Endodermal cell (in vitro differentiated cells): ENCODE measurements around the gene KCNA10. TPM values are rescaled to one million over a fixed set of nuclear protein-coding genes. Genes with fewer than 3 reads are reported as not detected.
A peak's percentile ranks its signal among the peaks of the same experiment; 100 is the strongest.

ENCODE experiments used
- DNase-seq: peaks from one replicate; pipeline ENCODE4 v3.0.0-alpha.2; 2017
- H3K27ac ChIP-seq: 2 replicates; pipeline ENCODE4 v1.5.1; 2013; ENCODE audit warnings: mild to moderate bottlenecking, low read depth, low read length, moderate library complexity
- H3K27me3 ChIP-seq: 2 replicates; pipeline ENCODE4 v1.6.1; 2013; ENCODE audit warnings: mild to moderate bottlenecking, low read length, moderate library complexity; ENCODE audit not compliant: insufficient read depth, control insufficient read depth, poor library complexity, severe bottlenecking
- H3K36me3 ChIP-seq: 2 replicates; pipeline ENCODE4 v1.7.0; 2013; ENCODE audit warnings: mild to moderate bottlenecking, low read length, moderate library complexity; ENCODE audit not compliant: control insufficient read depth, insufficient read depth
- H3K4me1 ChIP-seq: one replicate; pipeline ENCODE4 v1.7.0; 2013; ENCODE audit warnings: low read length; ENCODE audit not compliant: control insufficient read depth, insufficient read depth
- H3K4me3 ChIP-seq: 2 replicates; pipeline ENCODE4 v1.5.1; 2013; ENCODE audit warnings: mild to moderate bottlenecking, low read length, moderate library complexity
- H3K9ac ChIP-seq: 2 replicates; pipeline ENCODE4 v1.6.1; 2013; ENCODE audit warnings: mild to moderate bottlenecking, low read length, moderate library complexity; ENCODE audit not compliant: poor library complexity, severe bottlenecking; ENCODE audit errors: extremely low read depth
- H3K9me3 ChIP-seq: 2 replicates; pipeline ENCODE4 v1.6.1; 2013; ENCODE audit warnings: mild to moderate bottlenecking, low read length, moderate library complexity; ENCODE audit not compliant: control insufficient read depth
- H3K27ac Mint-ChIP-seq: 2 replicates; pipeline ENCODE4 v1.8.0; 2020; ENCODE audit warnings: mixed read lengths
- H3K27me3 Mint-ChIP-seq: 2 replicates; pipeline ENCODE4 v1.8.0; 2021; ENCODE audit warnings: mild to moderate bottlenecking, mixed read lengths; ENCODE audit not compliant: insufficient read depth
- H3K36me3 Mint-ChIP-seq: 2 replicates; pipeline ENCODE4 v1.8.0; 2020; ENCODE audit warnings: low read depth, mixed read lengths
- H3K4me1 Mint-ChIP-seq: 2 replicates; pipeline ENCODE4 v1.8.0; 2020; ENCODE audit warnings: mixed read lengths
- H3K4me3 Mint-ChIP-seq: 2 replicates; pipeline ENCODE4 v1.8.0; 2020; ENCODE audit warnings: mild to moderate bottlenecking, moderate library complexity, mixed read lengths
- H3K9me3 Mint-ChIP-seq: 2 replicates; pipeline ENCODE4 v1.8.0; 2020; ENCODE audit warnings: mild to moderate bottlenecking, mixed read lengths
- CTCF ChIP-seq: fragments of 200-600 bp; sonication (generic); conservative IDR thresholded peaks from 2 replicates; pipeline ENCODE4 v1.5.0; 2021; ENCODE audit warnings: antibody characterized with exemption, mild to moderate bottlenecking
- WGBS, 2 experiments: methylation state at CpG; one replicate each; pipeline versions ENCODE4 v1.1.5 to v1.1.7; 2013; ENCODE audit warnings: missing lambda C conversion rate in 2 of 2, mixed read lengths in 1 of 2; ENCODE audit not compliant: insufficient coverage in 1 of 2, insufficient read length in 1 of 2; 5-methylcytosine and 5-hydroxymethylcytosine counted together
- total RNA-seq, 2 donors: library from RNA; stranded (reverse); fragmentation: NEBNext Ultra II Directional in 1 of 2; extraction: Animal tissue kit (Norgen Biotek cat#: 25700) in 1 of 2; gene quantifications; 2 replicates in 1 of 2; 3 replicates in 1 of 2; pipeline ENCODE4 v1.2.1, GENCODE V29; 2021

Gene KCNA10
- total RNA-seq, 2 donors from 2014 or later: not detected

GRCh38 chr1:110501488-110502132 lies 17.4 kb downstream of the KCNA10 start:
- no peak for TF ChIP-seq CTCF
- no peaks in the 10 kb centered on the region for H3K36me3 ChIP-seq
- Mint-ChIP-seq H3K27me3 (peaks cover 6% of the 10 kb centered on the region), H3K4me1 (no peaks in the 10 kb centered on the region), H3K9me3 (no peaks in the 10 kb centered on the region), H3K27ac (no peak overlapping the region), H3K4me3 (no peak overlapping the region), H3K36me3 (no peaks in the 10 kb centered on the region)
- H3K9me3 ChIP-seq: no peaks in the 10 kb centered on the region
- no peaks in the 10 kb centered on the region for H3K27me3 ChIP-seq
- no peak overlapping the region for H3K27ac ChIP-seq
- no peaks in the 10 kb centered on the region for H3K4me1 ChIP-seq
- 91 to 100% methylated on average over 4 to 6 of the region's 6 CpGs for WGBS, 2 experiments
- H3K4me3 ChIP-seq: no peak overlapping the region
- H3K9ac ChIP-seq: no peak overlapping the region
- no peak for DNase-seq

DNA sequence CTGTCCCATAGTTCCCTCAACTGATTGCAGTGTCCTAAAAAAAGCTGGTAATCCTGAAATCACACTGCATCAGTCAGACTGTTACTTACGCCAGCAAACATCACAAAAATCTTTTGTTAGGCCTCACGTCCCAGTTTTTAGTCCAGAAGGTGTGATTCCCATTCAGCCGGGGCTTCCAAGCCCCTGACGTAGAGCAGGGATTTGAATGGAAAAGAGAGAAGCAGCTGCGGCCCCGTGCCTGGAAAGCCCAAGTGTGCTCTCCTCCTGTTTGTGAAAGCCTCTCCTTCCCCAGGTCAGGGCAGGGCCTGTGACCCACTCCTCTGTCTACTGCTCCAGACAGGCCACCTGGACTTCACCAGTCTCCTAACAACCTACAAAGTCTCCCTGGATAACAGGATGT lies 20.7 kb downstream of the KCNA10 start:
- 88 to 100% methylated on average over 1 to 6 of the region's 6 CpGs for WGBS, 2 experiments
- Mint-ChIP-seq H3K27me3 (peaks cover 6% of the 10 kb centered on the region), H3K9me3 (no peaks in the 10 kb centered on the region), H3K4me3 (no peak overlapping the region), H3K27ac (no peak overlapping the region), H3K4me1 (no peaks in the 10 kb centered on the region), H3K36me3 (no peaks in the 10 kb centered on the region)
- H3K27me3 ChIP-seq: no peaks in the 10 kb centered on the region
- no peaks in the 10 kb centered on the region for H3K36me3 ChIP-seq
- no peak for DNase-seq
- no peaks in the 10 kb centered on the region for H3K4me1 ChIP-seq
- H3K27ac ChIP-seq: peak overlapping the region; percentile 24
- H3K9ac ChIP-seq: no peak overlapping the region
- TF ChIP-seq CTCF: no peak
- H3K9me3 ChIP-seq: no peaks in the 10 kb centered on the region
- no peak overlapping the region for H3K4me3 ChIP-seq

- no peaks in the 10 kb centered on the region for H3K4me1 ChIP-seq
- H3K4me3 Mint-ChIP-seq: no peak overlapping the region
- H3K36me3 Mint-ChIP-seq: no peaks in the 10 kb centered on the region
- H3K9me3 ChIP-seq: no peaks in the 10 kb centered on the region
- no peak overlapping the region for H3K9ac ChIP-seq
- H3K27ac ChIP-seq: peak overlapping the region; percentile 93
- no peak overlapping the region for H3K27ac Mint-ChIP-seq
- no peaks in the 10 kb centered on the region for H3K27me3 ChIP-seq
- no peaks in the 10 kb centered on the region for H3K9me3 Mint-ChIP-seq
- H3K4me3 ChIP-seq: no peak overlapping the region
- peak; percentile 94 for DNase-seq
- H3K27me3 Mint-ChIP-seq: no peaks in the 10 kb centered on the region
- H3K4me1 Mint-ChIP-seq: no peaks in the 10 kb centered on the region
- WGBS, 2 experiments: 28 to 37% methylated on average over 6 to 8 of the region's 8 CpGs
- no peaks in the 10 kb centered on the region for H3K36me3 ChIP-seq
- peak; percentile 98 for TF ChIP-seq CTCF
Observed at GRCh38 chr1:110495926-110496600, 22.9 kb downstream of the KCNA10 start.
